BLaER1 (cell line): ENCODE measurements around the gene FAM131B.

Experiments used
- H3K27ac ChIP-seq: shearing (Covaris generic); formaldehyde crosslinking; 2 replicates; pipeline ENCODE4 v1.8.1; 2022
- H3K27me3 ChIP-seq: shearing (Covaris generic); formaldehyde crosslinking; 2 replicates; pipeline ENCODE4 v1.8.1; 2022
- H3K36me3 ChIP-seq: shearing (Covaris generic); formaldehyde crosslinking; 2 replicates; pipeline ENCODE4 v1.8.1; 2022
- H3K4me1 ChIP-seq: shearing (Covaris generic); formaldehyde crosslinking; 2 replicates; pipeline ENCODE4 v1.8.1; 2022
- H3K4me2 ChIP-seq: shearing (Covaris generic); formaldehyde crosslinking; 2 replicates; pipeline ENCODE4 v1.8.1; 2022
- H3K4me3 ChIP-seq: shearing (Covaris generic); formaldehyde crosslinking; 2 replicates; pipeline ENCODE4 v1.8.1; 2022
- H3K9ac ChIP-seq: shearing (Covaris generic); formaldehyde crosslinking; 2 replicates; pipeline ENCODE4 v1.8.1; 2022
- H3K9me3 ChIP-seq: shearing (Covaris generic); formaldehyde crosslinking; 2 replicates; pipeline ENCODE4 v1.8.1; 2022
- H4K20me1 ChIP-seq: shearing (Covaris generic); formaldehyde crosslinking; 2 replicates; pipeline ENCODE4 v1.8.1; 2022
- Cebpa-rat ChIP-seq: shearing (Covaris generic); IDR thresholded peaks from 2 replicates; pipeline ENCODE4 v1.8.1; 2022

FAM131B gene

DNA sequence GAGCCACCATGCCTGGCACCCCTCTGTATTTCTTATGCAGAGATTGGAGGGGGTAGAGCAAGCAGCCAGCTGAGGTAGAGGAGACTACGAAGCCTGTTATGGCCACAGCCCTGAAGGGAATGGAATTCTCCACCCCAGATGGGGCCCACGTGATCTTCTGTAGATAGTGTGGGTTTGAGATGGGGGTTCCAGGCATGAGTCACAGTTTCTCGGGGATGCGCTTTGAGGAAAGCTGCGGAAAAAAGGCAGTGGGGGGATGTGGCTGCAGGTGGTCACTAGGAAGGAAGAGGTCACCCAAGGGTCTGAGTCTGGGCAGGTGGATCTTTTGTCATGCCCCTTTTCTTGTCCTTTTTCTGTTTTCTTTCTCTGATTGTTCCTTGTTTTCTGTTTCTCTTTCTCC, 11.5 kb downstream of the FAM131B start:
- Histone ChIP-seq H4K20me1 (no peaks in the 10 kb centered on the region), H3K27ac (no peak overlapping the region), H3K9me3 (peaks cover 6% of the 10 kb centered on the region; the same call in 1 of the 2 replicates), H3K27me3 (no peaks in the 10 kb centered on the region), H3K4me1 (peaks cover 10% of the 10 kb centered on the region; the same call in 1 of the 2 replicates), H3K36me3 (no peaks in the 10 kb centered on the region), H3K9ac (no peak overlapping the region), H3K4me3 (no peak overlapping the region), H3K4me2 (no peak overlapping the region)
- TF ChIP-seq Cebpa-rat, result no peak

DNA sequence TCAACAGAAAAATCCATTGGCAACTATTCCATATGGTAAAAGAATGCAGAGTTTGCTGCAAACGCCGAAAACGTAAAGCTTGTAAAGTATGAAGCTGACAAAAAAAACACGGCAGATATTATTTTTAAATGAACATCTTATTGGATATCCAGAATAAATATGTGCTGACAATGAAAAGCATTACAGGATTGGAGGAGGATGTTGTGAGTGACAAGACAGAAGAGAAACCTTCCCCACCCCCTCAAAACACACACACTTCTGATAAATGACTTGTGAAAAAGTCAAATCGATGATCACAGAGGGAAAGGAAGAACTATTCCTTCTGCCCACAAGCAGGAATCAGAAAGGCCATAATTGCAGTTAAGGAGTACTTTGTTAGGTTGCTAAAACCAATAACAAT, 14.6 kb downstream of the FAM131B start:
- no peak overlapping the region for H3K9ac ChIP-seq
- H3K36me3 ChIP-seq, result no peaks in the 10 kb centered on the region
- no peak overlapping the region for H3K4me3 ChIP-seq
- peaks cover 6% of the 10 kb centered on the region; the same call in 1 of the 2 replicates for H3K9me3 ChIP-seq
- H3K4me1 ChIP-seq, result no peaks in the 10 kb centered on the region
- H3K27me3 ChIP-seq, result no peaks in the 10 kb centered on the region
- no peak overlapping the region for H3K27ac ChIP-seq
- TF ChIP-seq Cebpa-rat, result no peak
- H3K4me2 ChIP-seq, result no peak overlapping the region
- no peaks in the 10 kb centered on the region for H4K20me1 ChIP-seq

DNA sequence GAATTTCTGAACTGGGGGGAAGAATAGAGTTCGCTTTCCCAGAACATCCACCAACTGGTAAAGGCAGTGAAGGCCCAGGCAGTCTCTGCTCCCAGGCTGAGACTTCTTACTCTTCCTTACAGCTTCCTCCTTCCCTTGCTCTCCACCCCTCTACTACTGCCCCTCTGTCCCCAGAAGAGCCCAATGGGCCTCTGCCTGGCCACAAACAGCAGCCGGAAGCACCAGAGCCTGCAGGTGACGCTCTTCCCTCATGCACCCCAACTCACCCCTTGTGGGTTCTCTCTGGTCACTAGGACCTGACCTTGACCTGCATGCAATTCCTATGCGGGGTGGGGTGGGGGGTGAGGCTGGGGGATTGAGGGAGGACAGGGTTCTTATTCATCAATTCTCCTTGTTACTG, 16.5 kb downstream of the FAM131B start:
- no peaks in the 10 kb centered on the region for H3K4me1 ChIP-seq
- no peak overlapping the region for H3K9ac ChIP-seq
- no peak overlapping the region for H3K27ac ChIP-seq
- no peak overlapping the region for H3K4me3 ChIP-seq
- no peaks in the 10 kb centered on the region for H3K27me3 ChIP-seq
- H3K4me2 ChIP-seq, result no peak overlapping the region
- H3K36me3 ChIP-seq, result no peaks in the 10 kb centered on the region
- H4K20me1 ChIP-seq, result no peaks in the 10 kb centered on the region
- no peak for TF ChIP-seq Cebpa-rat
- peaks cover 6% of the 10 kb centered on the region; the same call in 1 of the 2 replicates for H3K9me3 ChIP-seq

DNA sequence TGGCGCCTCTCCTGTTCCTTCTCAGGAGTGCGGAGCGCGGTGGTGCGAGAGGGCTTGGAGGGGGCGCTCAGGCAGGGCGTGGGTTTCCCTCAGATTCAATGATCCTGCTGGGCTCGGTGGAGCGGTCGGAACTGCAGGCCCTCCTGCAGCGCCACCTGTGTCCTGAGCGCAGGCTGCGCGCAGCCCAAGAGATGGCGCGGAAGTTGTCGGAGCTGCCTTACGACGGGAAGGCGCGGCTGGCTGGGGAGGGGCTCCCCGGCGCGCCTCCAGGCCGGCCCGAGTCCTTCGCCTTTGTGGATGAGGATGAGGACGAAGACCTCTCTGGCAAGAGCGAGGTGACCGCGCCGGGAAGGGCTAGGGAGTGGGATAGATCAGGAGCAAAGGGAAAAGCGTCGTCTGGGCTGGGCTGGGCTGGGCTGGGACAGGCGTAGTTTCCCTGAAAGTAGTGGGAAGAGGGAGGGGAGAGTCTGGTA, 17.0 kb downstream of the FAM131B start:
- Histone ChIP-seq H3K4me1 (no peaks in the 10 kb centered on the region), H3K27ac (no peak overlapping the region), H3K9ac (no peak overlapping the region), H3K4me2 (no peak overlapping the region), H3K9me3 (peaks cover 6% of the 10 kb centered on the region; the same call in 1 of the 2 replicates), H3K27me3 (no peaks in the 10 kb centered on the region), H4K20me1 (no peaks in the 10 kb centered on the region), H3K36me3 (no peaks in the 10 kb centered on the region), H3K4me3 (no peak overlapping the region)
- no peak for TF ChIP-seq Cebpa-rat

DNA sequence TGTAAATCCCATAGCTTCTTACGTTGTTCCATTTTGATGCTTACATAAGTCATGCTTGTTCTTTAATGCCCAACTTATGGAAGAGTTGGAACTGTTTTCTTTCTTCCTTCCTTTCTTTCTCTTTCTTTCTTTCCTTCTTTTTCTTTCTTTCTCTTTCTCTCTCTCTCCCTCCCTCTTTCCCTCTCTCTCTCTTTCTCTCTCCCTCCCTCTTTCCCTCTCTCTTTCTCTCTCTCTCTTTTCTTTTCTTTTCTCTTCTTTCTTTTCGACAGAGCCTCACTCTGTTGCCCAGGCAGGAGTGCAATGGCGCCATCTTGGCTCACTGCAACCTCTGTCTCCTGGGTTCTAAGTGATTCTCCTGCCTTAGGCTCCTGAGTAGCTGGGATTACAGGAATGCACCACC, 18.9 kb downstream of the FAM131B start:
- Histone ChIP-seq H3K4me3 (no peak overlapping the region), H3K36me3 (no peaks in the 10 kb centered on the region), H4K20me1 (no peaks in the 10 kb centered on the region), H3K4me2 (no peak overlapping the region), H3K9me3 (peaks cover 6% of the 10 kb centered on the region; the same call in 1 of the 2 replicates), H3K27ac (no peak overlapping the region), H3K4me1 (no peaks in the 10 kb centered on the region), H3K27me3 (no peaks in the 10 kb centered on the region), H3K9ac (no peak overlapping the region)
- no peak for TF ChIP-seq Cebpa-rat

DNA sequence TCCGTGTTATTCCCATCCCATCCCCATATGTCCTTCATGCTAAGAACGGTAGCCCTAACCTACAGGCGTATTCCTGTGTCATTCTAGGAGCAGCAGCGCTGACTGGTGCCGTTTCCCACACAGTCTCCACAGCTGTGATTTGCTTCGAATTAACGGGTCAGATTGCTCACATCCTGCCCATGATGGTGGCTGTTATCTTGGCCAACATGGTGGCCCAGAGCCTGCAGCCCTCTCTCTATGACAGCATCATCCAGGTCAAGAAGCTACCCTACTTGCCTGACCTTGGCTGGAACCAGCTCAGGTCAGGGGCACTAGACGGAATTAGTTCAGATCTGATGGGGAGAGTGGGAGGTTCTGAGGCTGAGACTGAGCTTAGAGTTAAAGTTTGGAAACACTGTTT, 20.7 kb downstream of the FAM131B start:
- Histone ChIP-seq H3K4me3 (no peak overlapping the region), H3K27ac (no peak overlapping the region), H4K20me1 (no peaks in the 10 kb centered on the region), H3K36me3 (no peaks in the 10 kb centered on the region), H3K9me3 (no peaks in the 10 kb centered on the region), H3K27me3 (no peaks in the 10 kb centered on the region), H3K4me1 (no peaks in the 10 kb centered on the region), H3K9ac (no peak overlapping the region), H3K4me2 (no peak overlapping the region)
- no peak for TF ChIP-seq Cebpa-rat

DNA sequence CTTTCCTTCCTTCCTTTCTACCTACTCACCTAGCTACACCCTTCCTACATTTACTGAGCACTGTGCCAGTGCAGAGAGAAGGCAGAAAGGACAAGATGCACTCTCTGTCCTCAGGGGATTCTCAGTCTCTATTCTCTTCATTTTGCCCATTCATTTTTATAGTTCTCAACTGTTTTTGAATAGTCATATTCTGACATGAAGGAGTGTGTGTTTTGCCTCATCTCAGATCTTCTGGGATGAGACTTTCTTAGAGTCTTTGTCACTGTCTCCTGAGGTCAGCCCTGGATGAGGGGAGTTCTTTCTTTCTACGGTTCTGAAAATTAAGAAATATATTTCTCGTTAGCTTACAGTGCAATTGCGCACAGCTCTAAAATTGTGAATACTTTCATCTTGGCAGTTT, 25.3 kb downstream of the FAM131B start:
- H3K4me3 ChIP-seq, result no peak overlapping the region
- H3K9ac ChIP-seq, result no peak overlapping the region
- no peak overlapping the region for H3K4me2 ChIP-seq
- TF ChIP-seq Cebpa-rat, result no peak
- H3K9me3 ChIP-seq, result no peaks in the 10 kb centered on the region
- no peak overlapping the region for H3K27ac ChIP-seq
- H3K36me3 ChIP-seq, result no peaks in the 10 kb centered on the region
- no peaks in the 10 kb centered on the region for H3K27me3 ChIP-seq
- no peaks in the 10 kb centered on the region for H3K4me1 ChIP-seq
- no peaks in the 10 kb centered on the region for H4K20me1 ChIP-seq

DNA sequence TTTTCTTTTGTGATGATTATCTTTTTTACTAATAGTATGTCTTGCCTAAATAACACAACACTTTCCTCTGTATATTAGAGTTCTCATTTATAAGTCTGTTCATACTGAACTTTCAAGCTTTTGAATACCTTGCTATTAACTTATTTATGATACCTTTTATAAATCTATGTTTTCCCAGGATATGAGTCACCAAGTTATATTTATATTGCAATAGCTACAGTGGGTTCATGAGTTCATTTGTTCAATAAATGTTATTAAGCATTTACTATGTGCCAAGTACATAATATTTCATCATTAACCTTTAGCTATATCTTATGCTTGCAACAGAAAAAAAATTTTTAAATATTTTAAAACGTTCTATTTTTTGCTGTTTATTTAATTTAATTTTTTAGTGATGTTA, 28.3 kb downstream of the FAM131B start:
- no peak overlapping the region for H3K4me2 ChIP-seq
- no peak for TF ChIP-seq Cebpa-rat
- no peaks in the 10 kb centered on the region for H3K4me1 ChIP-seq
- H3K27me3 ChIP-seq, result no peaks in the 10 kb centered on the region
- no peaks in the 10 kb centered on the region for H3K9me3 ChIP-seq
- H3K27ac ChIP-seq, result no peak overlapping the region
- no peaks in the 10 kb centered on the region for H4K20me1 ChIP-seq
- H3K36me3 ChIP-seq, result no peaks in the 10 kb centered on the region
- no peak overlapping the region for H3K4me3 ChIP-seq
- H3K9ac ChIP-seq, result no peak overlapping the region

DNA sequence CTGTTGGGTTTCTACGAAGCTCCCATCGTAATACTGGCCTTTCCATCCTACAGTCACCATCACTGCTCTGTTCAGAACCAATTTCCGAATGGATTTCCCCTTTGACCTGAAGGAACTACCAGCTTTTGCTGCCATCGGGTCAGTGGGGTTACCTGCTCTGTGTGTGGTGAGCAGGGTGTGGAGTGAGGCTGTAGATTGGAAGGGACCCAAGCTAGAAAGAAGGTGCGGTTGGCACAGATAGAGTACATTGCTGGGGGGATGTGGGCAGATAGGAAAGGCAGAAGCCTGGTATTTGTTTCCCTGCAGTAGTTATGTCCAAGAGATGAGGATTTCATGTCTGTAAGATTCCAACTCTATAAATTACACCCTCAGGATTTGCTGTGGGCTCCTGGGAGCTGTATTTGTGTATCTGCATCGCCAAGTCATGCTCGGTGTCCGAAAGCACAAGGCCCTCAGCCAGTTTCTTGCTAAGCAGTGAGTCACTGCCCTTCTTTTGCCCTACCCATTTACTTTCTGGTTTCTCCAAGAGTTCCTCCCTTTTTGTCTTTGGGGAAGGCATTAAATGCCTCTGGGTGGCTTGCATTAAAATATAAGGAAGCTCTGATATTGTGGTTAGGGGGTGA, 31.2 kb downstream of the FAM131B start:
- H3K27ac ChIP-seq, result no peak overlapping the region
- no peaks in the 10 kb centered on the region for H3K27me3 ChIP-seq
- no peaks in the 10 kb centered on the region for H4K20me1 ChIP-seq
- H3K9me3 ChIP-seq, result no peaks in the 10 kb centered on the region
- H3K36me3 ChIP-seq, result no peaks in the 10 kb centered on the region
- no peak overlapping the region for H3K9ac ChIP-seq
- H3K4me2 ChIP-seq, result no peak overlapping the region
- H3K4me1 ChIP-seq, result no peaks in the 10 kb centered on the region
- H3K4me3 ChIP-seq, result no peak overlapping the region
- no peak for TF ChIP-seq Cebpa-rat

DNA sequence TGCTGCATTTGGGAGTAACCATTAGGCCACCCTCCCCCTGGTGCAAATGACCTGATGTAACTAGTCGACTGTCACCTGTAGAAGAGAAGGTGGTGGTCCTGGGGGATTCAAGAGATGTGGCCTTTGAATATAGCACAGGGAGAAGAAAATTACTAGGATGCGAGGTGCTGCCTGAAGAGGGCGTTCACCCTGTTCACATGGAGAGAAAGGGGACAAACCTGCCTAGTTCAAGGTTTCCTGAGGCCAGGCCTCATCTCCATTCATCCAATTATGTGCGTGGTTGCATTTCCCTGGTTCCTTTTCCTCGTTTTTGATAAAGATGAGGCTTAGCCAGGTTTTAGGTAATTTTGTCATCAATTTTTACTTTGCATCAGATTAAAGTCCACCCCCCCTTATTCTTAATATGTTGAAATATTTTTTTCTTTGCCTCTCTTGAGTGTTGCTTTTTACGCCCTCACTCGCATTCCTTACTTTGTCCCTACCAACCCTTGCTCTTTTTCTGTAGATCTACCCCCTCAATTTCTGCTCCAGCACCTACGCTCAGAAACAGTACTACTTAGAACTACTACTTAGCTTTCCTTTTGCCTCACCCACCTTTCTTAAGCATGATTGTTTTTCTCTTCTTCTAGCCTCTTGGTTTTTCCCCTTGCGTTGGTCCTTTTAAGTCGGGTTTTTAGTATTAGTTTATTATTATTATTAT, 32.9 kb downstream of the FAM131B start:
- no peak for TF ChIP-seq Cebpa-rat
- no peaks in the 10 kb centered on the region for H4K20me1 ChIP-seq

More for the DNA sequence above, 32.9 kb downstream of the FAM131B start:
- Histone ChIP-seq H3K4me3 (no peak overlapping the region), H3K27ac (no peak overlapping the region), H3K4me1 (no peaks in the 10 kb centered on the region), H3K36me3 (no peaks in the 10 kb centered on the region), H3K9me3 (no peaks in the 10 kb centered on the region), H3K9ac (no peak overlapping the region), H3K4me2 (no peak overlapping the region), H3K27me3 (no peaks in the 10 kb centered on the region)
